Activated T-helper 9 cell treated with anti-CD3 and anti-CD28 coated beads, Interleukin-2, amount 50 U/mL, for 16 hours (primary cell): ENCODE measurements around the gene AP3M1.

Experiments used
- DNase-seq: peaks from one replicate; pipeline ENCODE4 v3.0.0-alpha.2; 2020; ENCODE audit warnings: low read depth

AP3M1 gene

GRCh38 chr10:74079936-74080590 lies 70.6 kb downstream of the AP3M1 start:
- no peak for DNase-seq

- no peak for DNase-seq
These were observed 71.3 kb downstream of the AP3M1 start for GRCh38 chr10:74079028-74079935.

GRCh38 chr10:74078037-74078436 lies 72.6 kb downstream of the AP3M1 start:
- peak; percentile 37 for DNase-seq

GRCh38 chr10:74077416-74077815 lies 73.2 kb downstream of the AP3M1 start:
- no peak for DNase-seq

- no peak for DNase-seq
These were observed 73.7 kb downstream of the AP3M1 start for GRCh38 chr10:74076961-74077360.

GRCh38 chr10:74075906-74076305 lies 74.7 kb downstream of the AP3M1 start:
- DNase-seq, result no peak

GRCh38 chr10:74072503-74072902 lies 78.1 kb downstream of the AP3M1 start:
- DNase-seq, result no peak

- no peak for DNase-seq
These were observed 79.5 kb downstream of the AP3M1 start for GRCh38 chr10:74071157-74071556.
